ENCODE measurements around the gene MAN2A2.

MAN2A2 gene

GRCh38 chr15:90962021-90962420 is 58.9 kb downstream of the MAN2A2 start:
- DNase-seq (ENCODE audit: low read depth) = no peak

GRCh38 chr15:90966262-90966661 is 63.2 kb downstream of the MAN2A2 start:
- DNase-seq (ENCODE audit: low read depth) = no peak

GRCh38 chr15:90967206-90967605 is 64.1 kb downstream of the MAN2A2 start:
- DNase-seq (ENCODE audit: low read depth) = no peak

DNA sequence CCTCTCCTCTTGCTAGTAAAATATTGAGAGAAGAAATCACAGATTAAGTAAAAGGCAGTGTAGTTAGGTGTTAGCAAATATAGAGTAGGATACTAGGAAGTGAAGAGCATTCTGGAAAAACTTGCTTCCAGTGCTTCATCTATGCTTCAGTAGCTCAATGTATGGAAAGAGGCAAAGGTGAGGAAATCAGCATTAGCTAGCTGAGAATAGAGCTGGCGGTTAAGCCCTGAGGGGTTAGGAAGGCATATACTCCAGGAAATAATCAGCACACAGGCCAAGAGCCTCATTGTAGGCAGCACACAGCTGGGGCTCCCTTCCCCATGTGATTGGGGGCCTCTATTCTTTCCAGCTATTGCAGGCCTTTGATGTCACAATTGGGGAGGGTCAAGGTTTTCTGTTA is 65.3 kb downstream of the MAN2A2 start:
- no peak for DNase-seq (ENCODE audit: low read depth)

DNA sequence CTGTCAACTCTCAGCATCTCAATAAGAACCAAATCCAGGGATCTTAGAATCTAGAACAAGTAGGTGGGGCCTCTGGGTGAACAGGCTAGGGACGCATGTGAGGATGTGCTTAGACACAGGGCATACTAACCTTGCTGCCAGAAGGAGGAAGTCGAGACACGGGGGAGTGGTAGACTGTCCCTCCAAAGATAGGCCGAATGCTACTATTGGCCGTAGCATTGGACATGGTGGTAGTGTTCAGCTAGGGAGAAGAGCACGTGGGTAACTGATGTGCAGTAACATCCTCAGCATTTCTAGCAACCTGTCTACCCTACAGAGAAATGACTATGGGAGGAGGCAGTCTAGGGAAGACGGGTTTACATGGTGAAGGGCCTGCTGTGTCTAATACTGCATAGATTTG is 67.2 kb downstream of the MAN2A2 start:
- no peak for DNase-seq (ENCODE audit: low read depth)

DNA sequence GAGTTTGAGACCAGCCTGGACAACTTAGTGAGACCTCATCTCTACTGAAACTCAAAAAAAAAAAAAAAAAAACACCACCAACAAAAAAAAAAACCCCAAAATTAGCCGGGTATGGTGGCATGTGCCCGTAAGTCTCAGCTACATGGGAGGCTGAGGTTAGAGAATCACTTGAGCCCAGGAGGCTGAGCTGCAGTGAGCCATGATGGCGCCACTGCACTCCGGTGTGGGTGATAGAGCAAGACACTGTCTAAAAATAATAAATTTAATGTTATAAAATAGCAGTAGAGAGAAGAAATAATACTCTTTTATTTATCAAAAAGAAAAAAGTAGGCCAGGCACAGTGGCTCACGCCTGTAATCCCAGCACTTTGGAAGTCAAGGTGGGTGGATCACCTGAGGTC is 69.0 kb downstream of the MAN2A2 start:
- DNase-seq (ENCODE audit: low read depth) = no peak
